H1 (cell line): ENCODE data around the gene MYO9A. TPM values are rescaled to one million over a fixed set of nuclear protein-coding genes. Genes with fewer than 3 reads are reported as not detected.

Source experiments
- CTCF ChIA-PET: fragments of 300-600 bp; sonication (Branson Sonifier 250); formaldehyde crosslinking; loops from one replicate; lab custom pipeline; 2021; ENCODE audit not compliant: partially characterized antibody; lab: Charles Lee
- POLR2A ChIA-PET: fragments of 300-600 bp; sonication (Branson Sonifier 250); formaldehyde crosslinking; loops from one replicate; lab custom pipeline; 2021; ENCODE audit warnings: inconsistent platforms; ENCODE audit not compliant: partially characterized antibody; lab: Charles Lee
- DNase-seq, 2 experiments: peaks; one replicate each; pipeline versions ENCODE4 v3.0.0 to v3.0.0-alpha.2; 2010 to 2022; ENCODE audit warnings: low spot score in 2 of 2, low read depth in 1 of 2, mixed read lengths in 1 of 2
- FAIRE-seq: peaks from 2 replicates; lab custom pipeline; 2011; peaks lifted over from hg19 to GRCh38; lab: Jason Lieb, UNC
- H2AFZ ChIP-seq: 2 replicates; pipeline ENCODE4 v1.8.1; 2012; ENCODE audit warnings: low read length, inconsistent platforms
- H2AK5ac ChIP-seq: 2 replicates; pipeline ENCODE4 v1.6.1; 2013; ENCODE audit warnings: low read depth, low read length
- H2BK120ac ChIP-seq: replicated peaks from 2 replicates; pipeline ENCODE3; 2013; ENCODE audit warnings: low read depth, low read length, inconsistent platforms
- H2BK12ac ChIP-seq: 2 replicates; pipeline ENCODE4 v1.6.1; 2013; ENCODE audit warnings: low read depth, low read length
- H2BK15ac ChIP-seq: 2 replicates; pipeline ENCODE4 v1.6.1; 2013; ENCODE audit warnings: low read length
- H2BK20ac ChIP-seq: 2 replicates; pipeline ENCODE4 v1.6.1; 2013; ENCODE audit warnings: low read length
- H2BK5ac ChIP-seq: 2 replicates; pipeline ENCODE4 v1.6.1; 2013; ENCODE audit warnings: low read depth, low read length
- H3K14ac ChIP-seq: 2 replicates; pipeline ENCODE4 v1.6.1; 2013; ENCODE audit warnings: inconsistent platforms; ENCODE audit not compliant: insufficient read length
- H3K18ac ChIP-seq: 2 replicates; pipeline ENCODE4 v1.6.1; 2013; ENCODE audit warnings: low read length; ENCODE audit errors: extremely low read depth
- H3K23ac ChIP-seq: 2 replicates; pipeline ENCODE4 v1.6.1; 2013; ENCODE audit warnings: inconsistent platforms; ENCODE audit not compliant: insufficient read length
- H3K23me2 ChIP-seq: 2 replicates; pipeline ENCODE4 v1.6.1; 2013; ENCODE audit warnings: low read depth, low read length
- H3K27ac ChIP-seq: 2 replicates; pipeline ENCODE4 v1.6.1; 2011; ENCODE audit warnings: low read depth, low read length, inconsistent platforms
- H3K27me3 ChIP-seq, 4 experiments: replicated peaks in 1 of 4; 1 replicate in 1 of 4; 2 replicates in 3 of 4; pipeline versions ENCODE4 v1.6.1 to v1.8.1; 2011 to 2013; ENCODE audit warnings: low read length in 3 of 4, mild to moderate bottlenecking in 3 of 4, inconsistent platforms in 2 of 4, mixed read lengths in 2 of 4, moderate library complexity in 1 of 4; ENCODE audit not compliant: control insufficient read depth in 3 of 4, insufficient read depth in 3 of 4; ENCODE audit errors: extremely low read depth in 1 of 4
- H3K36me3 ChIP-seq, 4 experiments: 2 replicates each; pipeline versions ENCODE4 v1.6.1 to v1.8.1; 2011 to 2013; ENCODE audit warnings: mild to moderate bottlenecking in 4 of 4, low read length in 3 of 4, moderate library complexity in 2 of 4, control low read depth in 1 of 4, inconsistent platforms in 1 of 4; ENCODE audit not compliant: insufficient read depth in 4 of 4, control insufficient read depth in 2 of 4
- H3K4ac ChIP-seq: replicated peaks from 2 replicates; pipeline ENCODE3; 2013; ENCODE audit warnings: low read length, low read depth, mixed read lengths, inconsistent platforms; ENCODE audit not compliant: insufficient read length
- H3K4me1 ChIP-seq, 4 experiments: replicated peaks in 1 of 4; 1 replicate in 1 of 4; 2 replicates in 3 of 4; pipeline versions ENCODE4 v1.6.1 to v1.8.1; 2011 to 2013; ENCODE audit warnings: low read length in 3 of 4, inconsistent platforms in 2 of 4, mixed read lengths in 1 of 4; ENCODE audit not compliant: insufficient read depth in 4 of 4, control insufficient read depth in 3 of 4
- H3K4me2 ChIP-seq, 2 experiments: 2 replicates each; pipeline versions ENCODE4 v1.6.1 to v1.8.1; 2011 to 2013; ENCODE audit warnings: low read depth in 2 of 2, low read length in 2 of 2, control low read depth in 1 of 2, inconsistent platforms in 1 of 2, mild to moderate bottlenecking in 1 of 2; ENCODE audit not compliant: insufficient read depth in 1 of 2
- H3K4me3 ChIP-seq, 4 experiments: fragments of 200-600, 300-600 bp in 1 of 4; sonication (generic), shearing (Covaris generic), sonication (Bioruptor Twin) in 1 of 4; 2 replicates each; pipeline versions ENCODE4 v1.5.1 to v1.8.1; 2011 to 2016; ENCODE audit warnings: low read length in 4 of 4, low read depth in 3 of 4, control low read depth in 2 of 4, inconsistent platforms in 2 of 4, mild to moderate bottlenecking in 2 of 4, mixed read lengths in 1 of 4, moderate library complexity in 1 of 4; ENCODE audit not compliant: insufficient read depth in 2 of 4; ENCODE audit errors: extremely low read depth in 1 of 4
- H3K56ac ChIP-seq: replicated peaks from 2 replicates; pipeline ENCODE3; 2013; ENCODE audit warnings: low read depth, mild to moderate bottlenecking, mixed read lengths, low read length, inconsistent platforms; ENCODE audit not compliant: insufficient read length
- H3K79me1 ChIP-seq: 2 replicates; pipeline ENCODE4 v1.6.1; 2013; ENCODE audit warnings: low read depth, low read length, control low read depth
- H3K79me2 ChIP-seq, 2 experiments: 2 replicates each; pipeline versions ENCODE4 v1.6.1 to v1.8.1; 2012 to 2013; ENCODE audit warnings: low read length in 2 of 2, mild to moderate bottlenecking in 2 of 2, inconsistent platforms in 1 of 2; ENCODE audit not compliant: insufficient read depth in 2 of 2, control insufficient read depth in 1 of 2
- H3K9ac ChIP-seq, 4 experiments: replicated peaks in 1 of 4; 1 replicate in 1 of 4; 2 replicates in 3 of 4; pipeline versions ENCODE4 v1.6.1 to v1.8.1; 2011 to 2013; ENCODE audit warnings: low read depth in 3 of 4, low read length in 3 of 4, control low read depth in 2 of 4, mild to moderate bottlenecking in 2 of 4, moderate library complexity in 2 of 4, inconsistent platforms in 1 of 4; ENCODE audit errors: extremely low read depth in 1 of 4
- H3K9me3 ChIP-seq, 2 experiments: 2 replicates each; pipeline versions ENCODE4 v1.6.1 to v1.8.1; 2012 to 2013; ENCODE audit warnings: mild to moderate bottlenecking in 2 of 2, moderate library complexity in 2 of 2, control low read depth in 1 of 2, inconsistent platforms in 1 of 2, low read depth in 1 of 2, low read length in 1 of 2, mixed read lengths in 1 of 2; ENCODE audit not compliant: insufficient read depth in 2 of 2
- H4K20me1 ChIP-seq, 2 experiments: replicated peaks in 1 of 2; 2 replicates each; pipeline versions ENCODE3 to v1.8.1; 2011 to 2013; ENCODE audit warnings: inconsistent platforms in 2 of 2, low read length in 2 of 2, mild to moderate bottlenecking in 1 of 2; ENCODE audit not compliant: insufficient read depth in 2 of 2, control insufficient read depth in 1 of 2
- H4K5ac ChIP-seq: 2 replicates; pipeline ENCODE4 v1.6.1; 2013; ENCODE audit warnings: low read length, low read depth, mixed read lengths, inconsistent platforms; ENCODE audit not compliant: insufficient read length
- H4K8ac ChIP-seq: 2 replicates; pipeline ENCODE4 v1.8.0; 2013; ENCODE audit warnings: mild to moderate bottlenecking, moderate library complexity, low read length, inconsistent platforms; ENCODE audit not compliant: insufficient read depth; ENCODE audit errors: extremely low read depth
- H4K91ac ChIP-seq: replicated peaks from 2 replicates; pipeline ENCODE3; 2013; ENCODE audit warnings: low read length, mixed read lengths, inconsistent platforms; ENCODE audit not compliant: insufficient read length
- CBX5 ChIP-seq: fragments of 300-800, 300-1000 bp; sonication (generic); IDR thresholded peaks from 2 replicates; pipeline ENCODE4 v1.7.1; 2016; ENCODE audit warnings: antibody characterized with exemption, low read length, low read depth
- CEBPB ChIP-seq: IDR thresholded peaks from 2 replicates; pipeline ENCODE4 v1.6.1; 2012; ENCODE audit warnings: low read depth, low read length
- GTF2F1 ChIP-seq: IDR thresholded peaks from 2 replicates; pipeline ENCODE4 v1.6.1; 2012; ENCODE audit warnings: low read depth, low read length, improper control_type of control experiment, borderline replicate concordance
- POLR2A ChIP-seq, 2 experiments: IDR thresholded peaks; 1 replicate in 1 of 2; 2 replicates in 1 of 2; pipeline ENCODE4 v1.6.1; 2011; ENCODE audit warnings: low read depth in 2 of 2, low read length in 2 of 2, mild to moderate bottlenecking in 2 of 2; ENCODE audit errors: control extremely low read depth in 1 of 2
- RFX5 ChIP-seq: IDR thresholded peaks from 2 replicates; pipeline ENCODE4 v1.6.1; 2011; ENCODE audit warnings: low read depth, low read length, improper control_type of control experiment, borderline replicate concordance
- RXRA ChIP-seq: IDR thresholded peaks from 2 replicates; pipeline ENCODE4 v1.6.1; 2011; ENCODE audit warnings: low read depth, mild to moderate bottlenecking, low read length, moderate library complexity; ENCODE audit not compliant: insufficient read depth
- TBP ChIP-seq: IDR thresholded peaks from 2 replicates; pipeline ENCODE4 v1.6.1; 2011; ENCODE audit warnings: low read depth, low read length, improper control_type of control experiment
- WGBS, 2 experiments: shearing (Covaris generic) in 1 of 2; methylation state at CpG; one replicate each; pipeline versions ENCODE4 v1.1.6 to v1.1.7; 2013 to 2015; ENCODE audit warnings: low lambda C conversion rate in 2 of 2, mixed read lengths in 2 of 2, inconsistent platforms in 1 of 2, low coverage in 1 of 2, missing lambda C conversion rate in 1 of 2; ENCODE audit not compliant: insufficient replicate concordance in 2 of 2, insufficient coverage in 1 of 2, insufficient read length in 1 of 2; ENCODE audit errors: extremely low coverage in 1 of 2, missing lambda C conversion rate in 1 of 2; 5-methylcytosine and 5-hydroxymethylcytosine counted together
- polyA plus RNA-seq, 7 experiments: library from polyadenylated mRNA; depleted of rRNA in 3 of 7; stranded (reverse) in 5 of 7; unstranded in 2 of 7; fragments of >200 nt in 5 of 7; fragments of 200-250 nt in 2 of 7; gene quantifications; 1 replicate in 5 of 7; 2 replicates in 1 of 7; 4 replicates in 1 of 7; pipeline versions ENCODE4 v1.2.1 to v1.2.3, GENCODE V29; 2011 to 2013; ENCODE audit warnings: missing spikeins in 2 of 7, mixed read lengths in 2 of 7
- total RNA-seq: library from RNA; stranded (reverse); fragmentation: NEBNext Ultra II Directional; extraction: Animal tissue kit (Norgen Biotek cat#: 25700); gene quantifications from 2 replicates; pipeline ENCODE4 v1.2.1, GENCODE V29; 2021

MYO9A gene
- total and polyA plus RNA-seq, 2 of the 8 experiments (the other 6 are each of a cell fraction or from before 2014, with no cell fraction given), result 3.9 to 26.0 TPM

GRCh38 chr15:71811752-71812735, 305.9 kb downstream of the MYO9A start:
- Histone ChIP-seq H3K4me2 (no peak overlapping the region), H3K4me1 (peaks cover under 1 to 22% (median 15%) of the 10 kb centered on the region in 4 experiments), H2BK20ac (no peak overlapping the region), H3K9me3 (no peaks in the 10 kb centered on the region), H4K91ac (no peak overlapping the region), H2BK15ac (peak overlapping the region; percentile 46; the same call in 1 of the 2 replicates), H3K36me3 (no peaks in the 10 kb centered on the region), H4K20me1 (no peaks in the 10 kb centered on the region), H3K56ac (no peak overlapping the region), H3K79me1 (no peaks in the 10 kb centered on the region), H2BK12ac (no peak overlapping the region), H2BK120ac (no peak overlapping the region), H2AK5ac (0 out of 2 replicates have a peak overlapping the region, but pooled peaks have one; percentile 6), H3K14ac (no peak overlapping the region), H3K18ac (peak overlapping the region; percentile 32; the same call in 1 of the 2 replicates), H4K8ac (no peak overlapping the region), H4K5ac (no peak overlapping the region), H3K23me2 (peaks cover 3% of the 10 kb centered on the region; the same call in 1 of the 2 replicates), H3K23ac (no peak overlapping the region), H2AFZ (no peak overlapping the region), H3K79me2 (no peaks in the 10 kb centered on the region), H3K9ac (no peak overlapping the region), H3K4ac (no peak overlapping the region), H2BK5ac (no peak overlapping the region), H3K27ac (no peak overlapping the region), H3K27me3 (no peaks in the 10 kb centered on the region), H3K4me3 (no peak overlapping the region)
- POLR2A ChIA-PET, result no interaction called here
- TF ChIP-seq CBX5 (no peak), CEBPB (no peak), POLR2A (IDR thresholded peaks at IDR 0.05; ENCODE audit: control extremely low read depth in 1 of 2, low read depth in 2 of 2, low read length in 2 of 2) (no peak), TBP (no peak), RXRA (no peak), GTF2F1 (no peak), RFX5 (no peak)
- DNase-seq (no peak), FAIRE-seq (no peak)
- CTCF ChIA-PET, result no interaction called here
- WGBS, 2 experiments, result 94% methylated on average over 29 of the region's 38 CpGs; no CpG with 5 or more reads in 1 of the 2 experiments
